Astrocyte (in vitro differentiated cells and primary cell): Measurements from ENCODE around the gene UGT1A9.

Source experiments
- CTCF ChIP-seq: IDR thresholded peaks from 2 replicates; pipeline ENCODE4 v1.5.1; 2011; ENCODE audit warnings: low read depth, mild to moderate bottlenecking, inconsistent platforms, low read length, moderate library complexity; ENCODE audit not compliant: insufficient read depth
- EZH2 ChIP-seq: IDR thresholded peaks from 2 replicates; pipeline ENCODE4 v1.6.1; 2012; ENCODE audit warnings: mild to moderate bottlenecking, low read length, inconsistent platforms; ENCODE audit not compliant: insufficient read depth

GRCh38 chr2:233674995-233675394 lies 3.3 kb downstream of the UGT1A9 start:
- no peak for TF ChIP-seq CTCF
- TF ChIP-seq EZH2, result no peak
